HAP-1 (cell line): Measurements from ENCODE around the gene GRAMD1C.
"Not testable (repeated sequence)": the region's sequence is repeated elsewhere in the genome, so short reads cannot be mapped to it uniquely, and the experiment has no call there.

Experiments used
- DNase-seq, 2 experiments: peaks; one replicate each; pipeline ENCODE4 v3.0.0-alpha.2; 2016 to 2020; ENCODE audit warnings: low spot score in 2 of 2
- H3K27me3 ChIP-seq: fragments of 250-450 bp; sonication (Bioruptor Pico); 2 replicates; pipeline ENCODE4 v1.5.1; 2020; ENCODE audit warnings: low read depth, mild to moderate bottlenecking, moderate library complexity
- H3K36me3 ChIP-seq: fragments of 250-450 bp; sonication (Bioruptor Pico); replicated peaks from 2 replicates; pipeline ENCODE4 v1.5.1; 2020; ENCODE audit warnings: mild to moderate bottlenecking
- H3K4me1 ChIP-seq: fragments of 250-450 bp; sonication (Bioruptor Pico); 2 replicates; pipeline ENCODE4 v1.5.1; 2020; ENCODE audit warnings: mild to moderate bottlenecking
- H3K4me3 ChIP-seq: fragments of 250-450 bp; sonication (Bioruptor Pico); 2 replicates; pipeline ENCODE4 v1.5.1; 2020; ENCODE audit warnings: mild to moderate bottlenecking, moderate library complexity
- H3K9me3 ChIP-seq: fragments of 250-450 bp; sonication (Bioruptor Pico); 2 replicates; pipeline ENCODE4 v1.5.1; 2020; ENCODE audit warnings: mild to moderate bottlenecking, moderate library complexity
- in situ Hi-C: fragments of 300-500 bp; cut with MboI; formaldehyde crosslinking; loops from 3 replicates; pipeline ENCODE4 v1.14.3; 2020; ENCODE audit warnings: low sequenced_read_pairs, inconsistent platforms, mixed read lengths

The GRAMD1C gene

DNA sequence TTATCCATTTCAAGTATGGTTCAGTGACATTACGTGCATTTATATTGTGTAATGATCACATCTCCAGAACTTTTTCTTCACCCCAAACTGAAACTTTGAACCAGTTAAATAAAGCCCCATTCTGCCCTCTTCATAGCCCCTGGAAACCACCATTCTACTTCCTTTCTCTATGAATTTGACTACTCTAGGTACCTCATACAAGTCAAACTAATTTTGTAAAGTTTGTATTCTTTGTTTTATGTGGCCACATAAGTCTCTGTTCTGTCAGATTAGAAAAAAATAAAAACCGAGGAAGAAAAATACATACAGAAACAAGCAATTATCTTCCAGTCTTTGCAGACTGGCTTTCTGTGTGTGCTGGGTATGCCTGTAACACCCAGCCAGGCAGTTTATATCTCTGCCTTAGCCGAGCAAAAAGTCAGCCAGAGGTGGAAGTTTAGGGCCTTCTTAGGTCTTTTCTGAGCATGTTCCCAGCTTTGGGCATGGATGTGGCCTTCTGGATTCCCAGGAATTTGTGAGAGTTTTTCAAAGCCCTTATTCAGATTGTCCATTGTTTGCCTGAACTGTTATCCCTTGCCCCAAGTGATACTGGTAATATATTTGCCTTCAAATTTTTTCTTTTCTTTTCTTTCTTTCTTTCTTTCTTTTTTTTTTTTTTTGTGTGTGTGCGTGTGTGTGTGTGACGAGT lies 6.0 kb upstream of the GRAMD1C start:
- in situ Hi-C loops = loop anchor here (25.0 kb wide), 1 partner anchor 230 kb away; the partner anchor contains the start of genes CCDC191 and QTRT2
- no peaks in the 10 kb centered on the region for H3K27me3 ChIP-seq
- no peak overlapping the region for H3K4me3 ChIP-seq
- DNase-seq = no peak
- no peaks in the 10 kb centered on the region for H3K36me3 ChIP-seq
- H3K9me3 ChIP-seq = no peaks in the 10 kb centered on the region
- H3K4me1 ChIP-seq = peaks cover 8% of the 10 kb centered on the region

DNA sequence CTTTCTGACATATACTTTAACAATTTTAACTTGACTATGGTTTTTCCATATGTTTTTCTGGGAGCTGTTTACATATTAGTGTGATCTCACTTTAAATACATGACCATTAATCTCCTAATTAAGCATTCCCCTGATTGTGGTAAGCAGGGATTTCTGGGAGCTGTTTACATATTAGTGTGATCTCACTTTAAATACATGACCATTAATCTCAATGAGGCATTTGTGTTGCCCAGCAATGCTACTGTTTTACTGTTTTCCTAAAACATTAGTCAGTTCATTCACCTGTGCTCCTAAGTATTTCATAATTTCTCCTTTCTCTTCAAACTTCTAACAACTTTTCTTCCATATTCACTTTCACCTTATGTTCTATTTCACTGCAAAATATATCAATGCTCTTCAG lies 3.6 kb upstream of the GRAMD1C start:
- peaks cover 14% of the 10 kb centered on the region for H3K4me1 ChIP-seq
- no peak for DNase-seq
- H3K9me3 ChIP-seq = no peaks in the 10 kb centered on the region
- no peak overlapping the region for H3K4me3 ChIP-seq
- in situ Hi-C loops = loop anchor here (25.0 kb wide), 1 partner anchor 227 kb away; the partner anchor contains the start of genes CCDC191 and QTRT2
- H3K27me3 ChIP-seq = no peaks in the 10 kb centered on the region
- no peaks in the 10 kb centered on the region for H3K36me3 ChIP-seq

- in situ Hi-C loops = loop anchor here (25.0 kb wide), 1 partner anchor 223 kb away; the partner anchor contains the start of genes CCDC191 and QTRT2
- peak overlapping the region; percentile 39; the same call in 1 of the 2 replicates for H3K4me3 ChIP-seq
Measured at GRCh38 chr3:113839551-113839950, 963 bp downstream of the GRAMD1C start.

GRCh38 chr3:113844622-113845222 lies 6.1 kb downstream of the GRAMD1C start:
- in situ Hi-C loops = loop anchor here (5.0 to 25.0 kb wide), 2 partner anchors 68 to 218 kb away; partner anchors contain the start of genes CCDC191 and QTRT2
- Histone ChIP-seq H3K4me3 (no peak overlapping the region), H3K4me1 (no peaks in the 10 kb centered on the region), H3K9me3 (no peaks in the 10 kb centered on the region), H3K36me3 (no peaks in the 10 kb centered on the region), H3K27me3 (no peaks in the 10 kb centered on the region)
- DNase-seq = peak in 1 of 2 experiments; percentile 68

More at GRCh38 chr3:113839551-113839950, 963 bp downstream of the GRAMD1C start:
- Histone ChIP-seq H3K36me3 (no peaks in the 10 kb centered on the region), H3K9me3 (no peaks in the 10 kb centered on the region), H3K27me3 (no peaks in the 10 kb centered on the region), H3K4me1 (peaks cover 9% of the 10 kb centered on the region)
- no peak for DNase-seq

DNA sequence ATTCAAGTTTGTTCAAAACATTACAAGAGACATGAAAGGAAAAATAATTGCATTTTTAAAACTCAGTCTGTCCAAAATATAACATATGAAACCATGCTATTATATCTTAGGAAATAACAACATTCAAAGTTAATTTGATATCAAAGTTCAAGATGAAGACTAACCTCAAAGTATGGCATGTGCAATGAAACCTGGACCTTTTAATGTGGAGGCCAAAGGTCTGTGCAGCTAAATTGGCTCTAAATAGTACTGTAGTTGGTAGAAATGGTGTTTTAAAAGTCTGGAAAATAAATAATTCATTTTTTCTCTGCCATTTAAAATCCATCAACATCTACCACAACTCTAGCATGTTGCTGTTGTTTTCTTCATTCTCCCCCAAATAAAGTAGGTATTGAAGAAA lies 8.7 kb downstream of the GRAMD1C start:
- Histone ChIP-seq H3K27me3 (no peaks in the 10 kb centered on the region), H3K4me1 (no peaks in the 10 kb centered on the region), H3K9me3 (no peaks in the 10 kb centered on the region), H3K36me3 (no peaks in the 10 kb centered on the region), H3K4me3 (no peak overlapping the region)
- in situ Hi-C loops = loop anchor here (25.0 kb wide), 1 partner anchor 215 kb away; the partner anchor contains the start of genes CCDC191 and QTRT2
- DNase-seq = no peak

GRCh38 chr3:113847664-113848461 lies 9.3 kb downstream of the GRAMD1C start:
- DNase-seq = no peak
- no peaks in the 10 kb centered on the region for H3K4me1 ChIP-seq
- H3K4me3 ChIP-seq = no peak overlapping the region
- H3K27me3 ChIP-seq = no peaks in the 10 kb centered on the region
- in situ Hi-C loops = loop anchor here (25.0 kb wide), 1 partner anchor 214 kb away; the partner anchor contains the start of genes CCDC191 and QTRT2
- H3K9me3 ChIP-seq = no peaks in the 10 kb centered on the region
- H3K36me3 ChIP-seq = no peaks in the 10 kb centered on the region

GRCh38 chr3:113849071-113849470 lies 10.5 kb downstream of the GRAMD1C start:
- H3K4me1 ChIP-seq, H3K4me3 ChIP-seq, DNase-seq, H3K36me3 ChIP-seq, H3K27me3 ChIP-seq, H3K9me3 ChIP-seq: not testable (repeated sequence)
- in situ Hi-C loops = loop anchor here (25.0 kb wide), 1 partner anchor 213 kb away; the partner anchor contains the start of genes CCDC191 and QTRT2

- not testable (repeated sequence) for H3K4me3 ChIP-seq, DNase-seq, H3K27me3 ChIP-seq, H3K4me1 ChIP-seq, H3K36me3 ChIP-seq, H3K9me3 ChIP-seq
- in situ Hi-C loops = loop anchor here (25.0 kb wide), 1 partner anchor 212 kb away; the partner anchor contains the start of genes CCDC191 and QTRT2
Measured at GRCh38 chr3:113849841-113850240, 11.3 kb downstream of the GRAMD1C start.

DNA sequence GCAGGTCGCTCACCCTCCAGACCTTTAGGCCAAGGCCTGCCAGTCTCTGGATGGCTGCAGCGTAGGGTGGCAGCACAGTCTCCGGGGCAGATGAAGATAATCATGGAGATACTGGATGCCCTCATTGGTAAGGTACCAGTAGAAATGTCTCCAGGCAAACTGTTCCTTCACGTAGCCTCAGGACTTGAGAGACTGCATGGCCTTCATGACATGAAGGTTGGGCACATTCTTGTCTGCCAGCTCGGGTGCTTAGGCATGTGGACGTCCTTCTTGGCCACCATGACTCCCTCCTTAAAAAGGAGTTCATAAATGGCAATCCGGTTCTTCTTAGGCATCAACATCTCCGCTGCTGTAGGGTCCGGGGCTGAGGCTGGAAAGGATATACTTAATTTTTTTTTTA lies 11.8 kb downstream of the GRAMD1C start:
- H3K4me3 ChIP-seq = not testable (repeated sequence)

DNA sequence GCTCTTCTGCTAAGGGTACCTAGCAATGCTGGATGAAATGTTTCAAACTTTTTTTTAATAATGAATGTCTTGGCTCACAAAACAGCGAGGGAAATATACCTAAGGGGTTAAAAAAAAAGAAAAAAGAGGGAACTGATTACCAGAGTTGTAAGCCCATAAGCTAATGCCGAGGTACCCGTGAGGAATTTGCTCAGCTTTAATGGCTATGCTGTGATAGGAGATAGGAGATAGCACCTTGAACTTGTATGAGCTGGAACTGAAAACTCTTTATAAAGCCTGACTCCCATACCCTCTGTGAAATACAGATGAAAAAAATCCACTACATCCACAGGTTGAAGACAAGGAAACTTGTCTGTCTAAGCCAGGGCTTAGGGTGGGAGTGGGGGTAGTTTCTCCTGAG lies 13.9 kb downstream of the GRAMD1C start:
- no peaks in the 10 kb centered on the region for H3K9me3 ChIP-seq
- H3K36me3 ChIP-seq = no peaks in the 10 kb centered on the region
- no peaks in the 10 kb centered on the region for H3K27me3 ChIP-seq
- H3K4me1 ChIP-seq = no peaks in the 10 kb centered on the region
- H3K4me3 ChIP-seq = no peak overlapping the region
- DNase-seq = no peak
- in situ Hi-C loops = no loop called here

More for the DNA sequence above, 11.8 kb downstream of the GRAMD1C start:
- H3K4me1 ChIP-seq, DNase-seq, H3K9me3 ChIP-seq, in situ Hi-C loops, H3K36me3 ChIP-seq, H3K27me3 ChIP-seq: not testable (repeated sequence)

GRCh38 chr3:113867506-113867905 lies 28.9 kb downstream of the GRAMD1C start:
- no peaks in the 10 kb centered on the region for H3K36me3 ChIP-seq
- in situ Hi-C loops = no loop called here

GRCh38 chr3:113873293-113873692 lies 34.7 kb downstream of the GRAMD1C start:
- Histone ChIP-seq H3K36me3 (no peaks in the 10 kb centered on the region), H3K9me3 (no peaks in the 10 kb centered on the region), H3K4me1 (no peaks in the 10 kb centered on the region), H3K4me3 (no peak overlapping the region), H3K27me3 (no peaks in the 10 kb centered on the region)
- DNase-seq = no peak
- in situ Hi-C loops = no loop called here

More at GRCh38 chr3:113867506-113867905, 28.9 kb downstream of the GRAMD1C start:
- no peak for DNase-seq
- H3K4me1 ChIP-seq = peaks cover 13% of the 10 kb centered on the region
- no peaks in the 10 kb centered on the region for H3K27me3 ChIP-seq
- no peaks in the 10 kb centered on the region for H3K9me3 ChIP-seq
- no peak overlapping the region for H3K4me3 ChIP-seq

- no peak overlapping the region for H3K4me3 ChIP-seq
- H3K9me3 ChIP-seq = no peaks in the 10 kb centered on the region
- H3K36me3 ChIP-seq = no peaks in the 10 kb centered on the region
- H3K27me3 ChIP-seq = no peaks in the 10 kb centered on the region
- DNase-seq = no peak
- H3K4me1 ChIP-seq = no peaks in the 10 kb centered on the region
- in situ Hi-C loops = no loop called here
Measured at GRCh38 chr3:113873814-113874526, 35.4 kb downstream of the GRAMD1C start.
